Measurements from ENCODE around the gene PPP5C. TPM values are rescaled to one million over a fixed set of nuclear protein-coding genes. Genes with fewer than 3 reads are reported as not detected.

PPP5C gene
- total RNA-seq, 1 experiment from 2014 or later: 124 TPM

DNA sequence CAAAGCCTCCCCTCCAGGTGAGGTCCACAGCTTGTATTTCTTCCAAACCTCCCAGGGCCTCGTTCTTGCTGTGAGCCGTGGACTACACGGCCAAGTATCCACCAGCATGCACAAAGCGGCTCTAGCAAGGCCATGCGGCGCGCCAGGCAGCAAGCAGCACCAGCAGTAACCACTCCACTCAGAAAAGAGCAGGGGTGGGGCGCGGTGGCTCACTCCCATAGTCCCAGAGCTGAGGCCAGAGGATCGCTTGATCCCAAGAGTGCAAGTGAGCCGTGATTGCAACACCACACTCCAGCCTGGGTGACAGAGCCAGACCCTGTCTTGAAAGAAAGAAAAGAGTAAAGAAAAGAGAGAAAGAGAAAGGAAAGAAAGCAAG lies 61.8 kb downstream of the PPP5C start:
- Mint-ChIP-seq H3K36me3 (ENCODE audit: insufficient read depth, unreplicated experiment) (peaks cover 16% of the 10 kb centered on the region), H3K9me3 (ENCODE audit: low read depth, unreplicated experiment) (no peaks in the 10 kb centered on the region), H3K27ac (ENCODE audit: unreplicated experiment) (no peak overlapping the region), H3K27me3 (ENCODE audit: unreplicated experiment) (peaks cover 62% of the 10 kb centered on the region), H3K4me3 (ENCODE audit: low read depth, unreplicated experiment) (no peak overlapping the region), H3K4me1 (ENCODE audit: low read depth, unreplicated experiment) (peaks cover 19% of the 10 kb centered on the region)
- intact Hi-C loops (cut with micrococcal nuclease; ENCODE audit: unreplicated experiment): no loop called here
- no TSS peak for BruUV-seq (replicated peaks)
- no peak for DNase-seq
- TF ChIP-seq, protein P1, sequence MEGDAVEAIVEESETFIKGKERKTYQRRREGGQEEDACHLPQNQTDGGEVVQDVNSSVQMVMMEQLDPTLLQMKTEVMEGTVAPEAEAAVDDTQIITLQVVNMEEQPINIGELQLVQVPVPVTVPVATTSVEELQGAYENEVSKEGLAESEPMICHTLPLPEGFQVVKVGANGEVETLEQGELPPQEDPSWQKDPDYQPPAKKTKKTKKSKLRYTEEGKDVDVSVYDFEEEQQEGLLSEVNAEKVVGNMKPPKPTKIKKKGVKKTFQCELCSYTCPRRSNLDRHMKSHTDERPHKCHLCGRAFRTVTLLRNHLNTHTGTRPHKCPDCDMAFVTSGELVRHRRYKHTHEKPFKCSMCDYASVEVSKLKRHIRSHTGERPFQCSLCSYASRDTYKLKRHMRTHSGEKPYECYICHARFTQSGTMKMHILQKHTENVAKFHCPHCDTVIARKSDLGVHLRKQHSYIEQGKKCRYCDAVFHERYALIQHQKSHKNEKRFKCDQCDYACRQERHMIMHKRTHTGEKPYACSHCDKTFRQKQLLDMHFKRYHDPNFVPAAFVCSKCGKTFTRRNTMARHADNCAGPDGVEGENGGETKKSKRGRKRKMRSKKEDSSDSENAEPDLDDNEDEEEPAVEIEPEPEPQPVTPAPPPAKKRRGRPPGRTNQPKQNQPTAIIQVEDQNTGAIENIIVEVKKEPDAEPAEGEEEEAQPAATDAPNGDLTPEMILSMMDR (IDR thresholded peaks at IDR 0.05; ENCODE audit: unreplicated experiment): no peak
- CTCF ChIA-PET: interaction anchor here (0.6 to 0.7 kb wide), 3 partner anchors 27 to 730 kb away, joined by 4 read pairs; no protein-coding TSS in a partner anchor

DNA sequence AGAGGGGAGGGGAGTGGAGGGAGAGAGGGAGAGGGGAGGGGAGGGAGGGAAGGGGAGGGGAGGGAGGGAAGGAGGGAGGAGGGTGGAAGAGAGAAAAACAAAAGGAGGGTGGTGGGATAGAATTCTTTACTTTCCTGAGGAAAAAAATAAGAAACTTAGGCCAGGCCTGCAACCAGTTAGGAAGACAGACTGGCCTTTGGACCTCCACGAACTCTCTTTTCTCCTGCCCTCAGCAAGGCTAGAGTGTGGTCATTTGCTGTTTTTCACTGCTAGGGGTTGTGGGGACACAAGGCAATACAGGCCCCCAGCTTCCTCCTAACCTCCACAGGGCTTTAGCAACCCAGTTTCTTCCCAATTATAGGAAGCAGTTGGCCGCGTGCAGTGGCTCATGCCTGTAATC lies 62.3 kb downstream of the PPP5C start:
- Mint-ChIP-seq H3K4me3 (ENCODE audit: low read depth, unreplicated experiment) (no peak overlapping the region), H3K9me3 (ENCODE audit: low read depth, unreplicated experiment) (no peaks in the 10 kb centered on the region), H3K27me3 (ENCODE audit: unreplicated experiment) (peaks cover 62% of the 10 kb centered on the region), H3K36me3 (ENCODE audit: insufficient read depth, unreplicated experiment) (peaks cover 11% of the 10 kb centered on the region), H3K4me1 (ENCODE audit: low read depth, unreplicated experiment) (peaks cover 14% of the 10 kb centered on the region), H3K27ac (ENCODE audit: unreplicated experiment) (no peak overlapping the region)
- BruUV-seq (replicated peaks): no TSS peak
- CTCF ChIA-PET: no interaction called here
- intact Hi-C loops (cut with micrococcal nuclease; ENCODE audit: unreplicated experiment): no loop called here
- TF ChIP-seq, protein P1 (IDR thresholded peaks at IDR 0.05; ENCODE audit: unreplicated experiment): no peak
- no peak for DNase-seq

DNA sequence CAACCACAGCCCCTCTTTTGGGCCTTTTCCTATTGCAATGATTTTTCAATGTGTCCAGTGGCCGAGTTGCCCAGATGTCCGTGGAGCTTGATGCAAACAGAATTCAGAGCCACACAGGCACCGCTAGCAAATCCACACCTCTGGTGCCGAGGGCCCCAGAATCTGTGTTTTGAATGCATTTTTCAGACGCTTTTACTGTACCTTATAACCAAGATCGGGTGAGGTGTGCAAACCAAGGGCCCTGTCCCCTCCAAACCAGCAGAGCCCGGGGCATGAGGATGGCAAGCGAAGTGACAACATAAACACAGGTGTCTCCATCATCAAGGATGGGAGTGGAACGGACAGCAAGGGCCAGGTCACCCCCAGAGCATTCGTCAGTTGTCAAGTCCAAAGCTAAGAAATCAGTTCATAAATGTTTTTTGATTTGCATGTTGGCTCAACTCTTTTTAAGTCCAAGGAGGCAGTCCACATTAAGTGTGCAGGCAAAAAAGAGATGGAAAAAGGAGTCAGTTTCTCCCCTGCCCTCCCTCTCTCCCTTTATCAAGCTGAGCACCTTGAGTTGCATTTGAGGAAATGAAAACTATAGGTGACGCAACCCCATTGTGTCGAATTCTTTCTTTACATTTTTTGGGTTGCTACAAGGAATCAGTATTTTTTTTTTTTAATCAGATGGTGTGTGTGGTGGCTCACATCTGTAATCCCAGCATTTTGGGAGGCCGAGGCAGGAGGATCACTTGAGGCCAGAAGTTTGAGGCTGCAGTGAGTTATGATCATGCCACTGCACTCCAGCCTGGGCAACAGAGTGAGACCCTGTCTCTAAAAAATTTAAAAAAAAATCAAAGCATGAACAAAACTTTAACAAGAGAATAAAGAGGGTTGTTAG lies 63.6 kb downstream of the PPP5C start:
- Mint-ChIP-seq H3K4me1 (ENCODE audit: low read depth, unreplicated experiment) (peaks cover 7% of the 10 kb centered on the region), H3K27me3 (ENCODE audit: unreplicated experiment) (peaks cover 69% of the 10 kb centered on the region), H3K9me3 (ENCODE audit: low read depth, unreplicated experiment) (no peaks in the 10 kb centered on the region), H3K27ac (ENCODE audit: unreplicated experiment) (no peak overlapping the region), H3K36me3 (ENCODE audit: insufficient read depth, unreplicated experiment) (peaks cover 4% of the 10 kb centered on the region), H3K4me3 (ENCODE audit: low read depth, unreplicated experiment) (no peak overlapping the region)
- DNase-seq: no peak
- no TSS peak for BruUV-seq (replicated peaks)
- intact Hi-C loops (cut with micrococcal nuclease; ENCODE audit: unreplicated experiment): no loop called here
- CTCF ChIA-PET: no interaction called here
- TF ChIP-seq, protein P1 (IDR thresholded peaks at IDR 0.05; ENCODE audit: unreplicated experiment): no peak

DNA sequence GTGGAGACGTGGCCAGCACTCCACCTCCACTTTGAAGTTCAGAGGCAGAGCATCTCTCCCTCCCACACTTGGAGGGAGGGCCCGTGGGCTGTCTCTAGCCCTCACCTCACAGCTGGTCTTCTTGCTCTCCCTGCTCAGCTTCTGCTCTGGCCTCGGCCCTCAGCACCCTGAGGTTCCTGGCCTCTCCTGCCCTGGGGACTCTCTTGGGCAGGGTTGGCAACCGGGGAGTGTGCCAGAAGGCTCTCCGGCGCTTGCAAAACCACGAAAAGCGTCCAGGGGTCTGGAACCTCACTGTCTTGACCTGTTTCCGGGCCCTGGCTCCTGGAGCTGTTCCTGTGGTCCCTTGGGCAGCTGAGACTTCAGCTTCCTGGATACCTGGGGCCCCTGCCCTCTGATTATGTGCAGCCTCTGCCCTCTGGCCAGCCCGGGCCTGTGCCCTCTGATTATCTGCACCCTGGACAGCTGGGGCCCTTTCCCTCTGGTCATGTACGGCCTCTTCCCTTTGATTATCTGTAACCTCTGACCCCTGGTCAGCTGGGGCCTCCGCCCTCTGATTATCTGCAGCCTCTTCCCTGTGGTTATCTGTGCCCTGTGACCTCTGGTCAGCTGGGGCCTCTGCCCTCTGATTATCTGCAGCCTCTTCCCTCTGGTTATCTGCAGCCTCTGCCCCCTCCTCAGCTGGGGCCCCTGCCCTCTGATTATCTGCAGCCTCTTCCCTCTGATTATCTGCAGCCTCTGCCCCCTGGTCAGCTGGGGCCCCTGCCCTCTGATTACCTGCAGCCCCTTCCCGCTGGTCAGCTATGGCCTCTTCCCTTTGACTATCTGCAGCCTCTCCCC lies 64.4 kb downstream of the PPP5C start:
- Mint-ChIP-seq H3K27ac (ENCODE audit: unreplicated experiment) (no peak overlapping the region), H3K4me1 (ENCODE audit: low read depth, unreplicated experiment) (peaks cover 13% of the 10 kb centered on the region), H3K36me3 (ENCODE audit: insufficient read depth, unreplicated experiment) (peaks cover 4% of the 10 kb centered on the region), H3K27me3 (ENCODE audit: unreplicated experiment) (peaks cover 77% of the 10 kb centered on the region), H3K4me3 (ENCODE audit: low read depth, unreplicated experiment) (no peak overlapping the region), H3K9me3 (ENCODE audit: low read depth, unreplicated experiment) (no peaks in the 10 kb centered on the region)
- intact Hi-C loops (cut with micrococcal nuclease; ENCODE audit: unreplicated experiment): no loop called here
- TF ChIP-seq, protein P1 (IDR thresholded peaks at IDR 0.05; ENCODE audit: unreplicated experiment): no peak
- no peak for DNase-seq
- BruUV-seq (replicated peaks): no TSS peak
- CTCF ChIA-PET: no interaction called here

Measured in Calu3 (cell line).